ENCODE results near the gene RPL14.

RPL14 gene

GRCh38 chr3:40497288-40497687 is 40.1 kb downstream of the RPL14 start:
- Histone ChIP-seq H3K27ac (ENCODE audit: low read depth, low read length) (no peak overlapping the region), H3K27me3 (ENCODE audit: control insufficient read depth in 1 of 2, insufficient read depth in 2 of 2, low read length in 2 of 2) (no peaks in the 10 kb centered on the region), H3K36me3 (ENCODE audit: insufficient read depth, low read length) (no peaks in the 10 kb centered on the region), H3K9ac (ENCODE audit: low read length) (no peak overlapping the region), H3K9me3 (ENCODE audit: low read length) (no peaks in the 10 kb centered on the region), H3K4me3 (ENCODE audit: low read depth in 1 of 2, low read length in 2 of 2) (no peak overlapping the region), H3K4me1 (ENCODE audit: insufficient read depth, low read length) (no peaks in the 10 kb centered on the region)

DNA sequence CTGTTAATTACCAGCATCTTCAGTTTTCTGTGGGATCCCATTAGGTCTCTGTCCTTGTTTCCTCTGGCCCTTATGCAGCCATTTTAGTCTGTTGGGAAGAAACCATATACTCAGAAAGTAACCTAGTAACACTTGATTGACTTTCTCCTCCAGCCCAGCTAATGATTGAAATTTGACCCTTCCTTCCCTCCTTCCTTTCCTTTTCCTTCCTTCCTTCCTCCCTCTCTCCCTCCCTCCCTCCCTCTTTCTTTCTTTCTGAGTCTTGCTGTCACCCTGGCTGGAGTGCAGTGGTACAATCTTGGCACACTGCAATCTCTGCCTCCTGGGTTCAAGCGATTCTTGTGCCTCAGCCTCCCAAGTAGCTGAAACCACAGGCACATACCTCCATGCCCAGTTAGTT is 42.8 kb downstream of the RPL14 start:
- no peak overlapping the region for H3K4me3 ChIP-seq (ENCODE audit: low read depth in 1 of 2, low read length in 2 of 2)

GRCh38 chr3:40502034-40502433 is 44.9 kb downstream of the RPL14 start:
- H3K4me3 ChIP-seq (ENCODE audit: low read depth in 1 of 2, low read length in 2 of 2), result no peak overlapping the region
- H3K4me1 ChIP-seq (ENCODE audit: insufficient read depth, low read length), result peaks cover 10% of the 10 kb centered on the region
- H3K27me3 ChIP-seq (ENCODE audit: control insufficient read depth in 1 of 2, insufficient read depth in 2 of 2, low read length in 2 of 2), result no peaks in the 10 kb centered on the region
- H3K9ac ChIP-seq (ENCODE audit: low read length), result no peak overlapping the region
- no peak overlapping the region for H3K27ac ChIP-seq (ENCODE audit: low read depth, low read length)
- no peaks in the 10 kb centered on the region for H3K9me3 ChIP-seq (ENCODE audit: low read length)
- no peaks in the 10 kb centered on the region for H3K36me3 ChIP-seq (ENCODE audit: insufficient read depth, low read length)

More for the DNA sequence above, 42.8 kb downstream of the RPL14 start:
- H3K9ac ChIP-seq (ENCODE audit: low read length), result no peak overlapping the region
- no peaks in the 10 kb centered on the region for H3K27me3 ChIP-seq (ENCODE audit: control insufficient read depth in 1 of 2, insufficient read depth in 2 of 2, low read length in 2 of 2)
- no peak overlapping the region for H3K27ac ChIP-seq (ENCODE audit: low read depth, low read length)
- no peaks in the 10 kb centered on the region for H3K4me1 ChIP-seq (ENCODE audit: insufficient read depth, low read length)
- no peaks in the 10 kb centered on the region for H3K36me3 ChIP-seq (ENCODE audit: insufficient read depth, low read length)
- no peaks in the 10 kb centered on the region for H3K9me3 ChIP-seq (ENCODE audit: low read length)

GRCh38 chr3:40504636-40505430 is 47.7 kb downstream of the RPL14 start:
- H3K4me3 ChIP-seq (ENCODE audit: low read depth in 1 of 2, low read length in 2 of 2), result peak overlapping the region in 1 of 2 donors; percentile 83
- no peak overlapping the region for H3K9ac ChIP-seq (ENCODE audit: low read length)
- peaks cover 10% of the 10 kb centered on the region for H3K4me1 ChIP-seq (ENCODE audit: insufficient read depth, low read length)
- no peaks in the 10 kb centered on the region for H3K36me3 ChIP-seq (ENCODE audit: insufficient read depth, low read length)
- no peaks in the 10 kb centered on the region for H3K27me3 ChIP-seq (ENCODE audit: control insufficient read depth in 1 of 2, insufficient read depth in 2 of 2, low read length in 2 of 2)
- H3K9me3 ChIP-seq (ENCODE audit: low read length), result no peaks in the 10 kb centered on the region
- H3K27ac ChIP-seq (ENCODE audit: low read depth, low read length), result no peak overlapping the region

DNA sequence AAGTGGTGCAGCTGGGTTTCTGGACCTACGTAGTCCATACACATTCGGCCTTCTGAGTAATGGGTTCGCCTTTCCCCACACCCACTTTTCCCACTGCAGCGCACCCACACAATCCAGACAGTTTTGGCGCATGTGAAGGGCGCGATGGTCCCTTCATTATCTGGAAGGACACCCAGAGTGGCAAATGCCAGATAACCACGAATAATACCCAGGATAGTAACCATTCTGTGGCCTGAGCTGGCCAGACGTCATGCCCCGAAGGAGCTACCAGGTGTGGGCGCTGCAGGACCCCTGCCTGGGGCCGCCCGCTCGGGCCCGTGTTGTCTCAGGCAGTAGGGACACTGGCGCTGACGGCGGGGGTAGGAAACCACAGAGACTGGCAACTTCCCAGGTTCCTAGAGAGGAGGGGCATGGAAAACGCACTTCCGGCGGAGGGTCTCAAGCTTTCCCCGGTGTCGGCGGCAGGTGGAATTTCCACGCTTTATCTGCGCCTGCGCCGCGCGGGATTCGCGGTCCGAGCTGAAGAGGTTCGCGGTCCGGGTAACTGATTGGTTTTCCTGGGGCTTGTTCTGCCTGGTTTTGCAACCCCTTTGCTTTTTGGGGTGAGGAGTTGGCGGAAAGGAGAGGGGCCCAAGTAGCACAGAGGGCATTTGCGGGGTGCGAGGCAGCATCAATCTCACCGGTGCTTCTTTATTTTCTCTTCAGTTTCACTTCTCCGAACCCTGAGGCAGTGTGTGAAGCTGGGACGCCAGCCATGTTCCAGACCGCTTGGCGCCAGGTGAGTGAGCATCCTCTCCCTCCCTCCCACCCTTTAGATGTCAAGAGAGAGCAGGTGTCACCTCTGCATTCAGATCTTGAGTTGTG is 48.7 kb downstream of the RPL14 start, which contains the start of gene ZNF620:
ZNF620 (plus strand) TSS at position 441 of the 864 bp plus-strand sequence; CDS start at position 755, 314 bp downstream.
- Histone ChIP-seq H3K9me3 (ENCODE audit: low read length) (no peaks in the 10 kb centered on the region), H3K27ac (ENCODE audit: low read depth, low read length) (peak within 1 kb of the TSS; percentile 70), H3K4me3 (ENCODE audit: low read depth in 1 of 2, low read length in 2 of 2) (peak within 1 kb of the TSS; percentile 73 to 83), H3K9ac (ENCODE audit: low read length) (peak within 1 kb of the TSS; percentile 32), H3K27me3 (ENCODE audit: control insufficient read depth in 1 of 2, insufficient read depth in 2 of 2, low read length in 2 of 2) (no peaks in the 10 kb centered on the region), H3K4me1 (ENCODE audit: insufficient read depth, low read length) (peaks cover 10% of the 10 kb centered on the region), H3K36me3 (ENCODE audit: insufficient read depth, low read length) (no peaks in the 10 kb centered on the region)

- Histone ChIP-seq H3K36me3 (ENCODE audit: insufficient read depth, low read length) (peaks cover 15% of the 10 kb centered on the region), H3K4me1 (ENCODE audit: insufficient read depth, low read length) (peaks cover 5% of the 10 kb centered on the region), H3K9me3 (ENCODE audit: low read length) (no peaks in the 10 kb centered on the region), H3K4me3 (ENCODE audit: low read depth in 1 of 2, low read length in 2 of 2) (no peak overlapping the region), H3K9ac (ENCODE audit: low read length) (no peak overlapping the region), H3K27ac (ENCODE audit: low read depth, low read length) (no peak overlapping the region), H3K27me3 (ENCODE audit: control insufficient read depth in 1 of 2, insufficient read depth in 2 of 2, low read length in 2 of 2) (no peaks in the 10 kb centered on the region)
These were observed 54.0 kb downstream of the RPL14 start for GRCh38 chr3:40511031-40511718.

- Histone ChIP-seq H3K9ac (ENCODE audit: low read length) (no peak overlapping the region), H3K9me3 (ENCODE audit: low read length) (no peaks in the 10 kb centered on the region), H3K27ac (ENCODE audit: low read depth, low read length) (no peak overlapping the region), H3K36me3 (ENCODE audit: insufficient read depth, low read length) (peaks cover 21% of the 10 kb centered on the region), H3K4me1 (ENCODE audit: insufficient read depth, low read length) (no peaks in the 10 kb centered on the region), H3K27me3 (ENCODE audit: control insufficient read depth in 1 of 2, insufficient read depth in 2 of 2, low read length in 2 of 2) (no peaks in the 10 kb centered on the region), H3K4me3 (ENCODE audit: low read depth in 1 of 2, low read length in 2 of 2) (no peak overlapping the region)
These were observed 59.1 kb downstream of the RPL14 start for GRCh38 chr3:40516201-40516600.

DNA sequence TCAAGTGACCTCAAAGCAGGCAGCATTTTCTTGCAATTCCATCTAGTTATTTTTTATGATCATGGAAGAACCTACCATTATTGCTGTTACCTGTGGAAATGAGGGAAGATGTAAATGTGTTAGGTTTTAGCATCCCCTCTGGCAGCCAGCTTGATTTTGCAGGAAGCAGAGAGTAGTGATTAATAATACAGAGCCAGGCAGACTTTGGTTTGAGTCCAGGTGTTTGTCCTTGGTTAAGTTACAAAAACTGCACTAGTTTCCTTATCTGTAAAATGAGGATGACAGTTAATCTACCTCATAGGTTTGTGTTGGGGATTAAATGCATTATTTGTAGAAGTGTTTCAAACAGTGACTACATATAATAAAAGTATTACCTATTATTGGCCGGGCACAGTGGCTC is 60.9 kb downstream of the RPL14 start:
- H3K27ac ChIP-seq (ENCODE audit: low read depth, low read length), result no peak overlapping the region
- H3K4me3 ChIP-seq (ENCODE audit: low read depth in 1 of 2, low read length in 2 of 2), result no peak overlapping the region
- H3K9ac ChIP-seq (ENCODE audit: low read length), result no peak overlapping the region
- H3K27me3 ChIP-seq (ENCODE audit: control insufficient read depth in 1 of 2, insufficient read depth in 2 of 2, low read length in 2 of 2), result no peaks in the 10 kb centered on the region
- H3K9me3 ChIP-seq (ENCODE audit: low read length), result no peaks in the 10 kb centered on the region
- peaks cover 15% of the 10 kb centered on the region for H3K36me3 ChIP-seq (ENCODE audit: insufficient read depth, low read length)
- H3K4me1 ChIP-seq (ENCODE audit: insufficient read depth, low read length), result no peaks in the 10 kb centered on the region
